Vagina (tissue), 2 donors: ENCODE measurements around the gene LRRC4C. TPM values are rescaled to one million over a fixed set of nuclear protein-coding genes. Genes with fewer than 3 reads are reported as not detected.

Experiments used
- DNase-seq, 2 donors: peaks; one replicate each; pipeline ENCODE4 v3.0.0-alpha.2; 2017; ENCODE audit errors: extremely low spot score in 2 of 2
- H3K27ac ChIP-seq: fragments of 200-600 bp; sonication (generic); one replicate; pipeline ENCODE4 v1.5.1; 2019
- H3K27me3 ChIP-seq: fragments of 200-600 bp; sonication (generic); one replicate; pipeline ENCODE4 v1.5.1; 2019
- H3K36me3 ChIP-seq, 2 donors: fragments of 200-600 bp; sonication (generic); one replicate each; pipeline ENCODE4 v1.5.1; 2017 to 2019
- H3K4me1 ChIP-seq: fragments of 200-600 bp; sonication (generic); one replicate; pipeline ENCODE4 v1.5.1; 2019
- H3K4me3 ChIP-seq, 2 donors: fragments of 200-600 bp; sonication (generic); 1 replicate in 1 of 2; 2 replicates in 1 of 2; pipeline ENCODE4 v1.5.1; 2016 to 2019
- H3K9me3 ChIP-seq: fragments of 200-600 bp; sonication (generic); one replicate; pipeline ENCODE4 v1.5.1; 2019
- POLR2A ChIP-seq, 2 donors: fragments of 450-650 bp; IDR thresholded peaks; one replicate each; pipeline ENCODE4 v1.6.1; 2017; ENCODE audit warnings: antibody characterized with exemption in 2 of 2, mild to moderate bottlenecking in 2 of 2, moderate library complexity in 2 of 2
- POLR2AphosphoS5 ChIP-seq, 2 donors: sonication (generic); formaldehyde crosslinking; IDR thresholded peaks; one replicate each; pipeline ENCODE4 v1.9.0; 2017; ENCODE audit warnings: antibody characterized with exemption in 2 of 2, mild to moderate bottlenecking in 2 of 2, low read depth in 1 of 2; ENCODE audit not compliant: insufficient read depth in 1 of 2
- intact Hi-C: fragments of 100-400 bp; cut with DNase I; formaldehyde crosslinking; loops from one replicate; pipeline ENCODE4 v1.15.1; 2023
- total RNA-seq: library from RNA; depleted of rRNA; stranded (reverse); fragments of >200 nt; gene quantifications from one replicate; pipeline ENCODE4 v1.2.3, GENCODE V29; 2016
- TF ChIP-seq, protein P1 (sequence below), 3 experiments: fragments of 450-650 bp in 2 of 3; fragments of 200-600 bp in 1 of 3; sonication (generic) in 1 of 3; IDR thresholded peaks; one replicate each; pipeline ENCODE4 v1.5.1; 2017 to 2019; ENCODE audit warnings: antibody characterized with exemption in 3 of 3, mild to moderate bottlenecking in 2 of 3, moderate library complexity in 2 of 3

Gene LRRC4C
- total RNA-seq, 1 donor from 2014 or later = 5.6 TPM

DNA sequence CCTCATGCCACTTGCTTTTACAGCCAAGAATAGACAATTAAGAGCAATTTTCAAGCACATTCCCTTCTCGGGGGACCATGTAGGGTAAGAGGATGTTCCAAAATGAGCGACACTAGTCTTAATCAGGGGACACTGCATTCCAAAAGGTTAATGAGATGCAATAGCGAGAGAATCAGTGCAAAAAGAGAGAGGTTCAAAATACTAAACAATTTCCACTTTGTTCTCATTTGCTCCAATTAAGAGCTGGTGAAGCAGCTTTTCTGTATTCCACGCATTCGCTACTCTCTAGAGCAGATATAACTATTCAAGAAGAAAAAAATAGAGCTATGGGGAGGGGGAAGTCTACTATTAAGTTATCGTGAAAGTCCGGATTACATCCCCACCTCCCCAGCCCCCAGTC lies 811 bp downstream of the LRRC4C start:
- no peak overlapping the region for H3K27ac ChIP-seq
- DNase-seq = no peak
- H3K27me3 ChIP-seq = no peaks in the 10 kb centered on the region
- H3K9me3 ChIP-seq = no peaks in the 10 kb centered on the region
- no peak overlapping the region for H3K4me3 ChIP-seq
- no peaks in the 10 kb centered on the region for H3K4me1 ChIP-seq
- H3K36me3 ChIP-seq = no peaks in the 10 kb centered on the region
- TF ChIP-seq POLR2AphosphoS5 (IDR thresholded peaks at IDR 0.05; ENCODE audit: insufficient read depth in 1 of 2, low read depth in 1 of 2) (no peak), POLR2A (IDR thresholded peaks at IDR 0.05) (no peak)
- TF ChIP-seq, protein P1, sequence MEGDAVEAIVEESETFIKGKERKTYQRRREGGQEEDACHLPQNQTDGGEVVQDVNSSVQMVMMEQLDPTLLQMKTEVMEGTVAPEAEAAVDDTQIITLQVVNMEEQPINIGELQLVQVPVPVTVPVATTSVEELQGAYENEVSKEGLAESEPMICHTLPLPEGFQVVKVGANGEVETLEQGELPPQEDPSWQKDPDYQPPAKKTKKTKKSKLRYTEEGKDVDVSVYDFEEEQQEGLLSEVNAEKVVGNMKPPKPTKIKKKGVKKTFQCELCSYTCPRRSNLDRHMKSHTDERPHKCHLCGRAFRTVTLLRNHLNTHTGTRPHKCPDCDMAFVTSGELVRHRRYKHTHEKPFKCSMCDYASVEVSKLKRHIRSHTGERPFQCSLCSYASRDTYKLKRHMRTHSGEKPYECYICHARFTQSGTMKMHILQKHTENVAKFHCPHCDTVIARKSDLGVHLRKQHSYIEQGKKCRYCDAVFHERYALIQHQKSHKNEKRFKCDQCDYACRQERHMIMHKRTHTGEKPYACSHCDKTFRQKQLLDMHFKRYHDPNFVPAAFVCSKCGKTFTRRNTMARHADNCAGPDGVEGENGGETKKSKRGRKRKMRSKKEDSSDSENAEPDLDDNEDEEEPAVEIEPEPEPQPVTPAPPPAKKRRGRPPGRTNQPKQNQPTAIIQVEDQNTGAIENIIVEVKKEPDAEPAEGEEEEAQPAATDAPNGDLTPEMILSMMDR (IDR thresholded peaks at IDR 0.05) = no peak
- intact Hi-C loops = no loop called here

DNA sequence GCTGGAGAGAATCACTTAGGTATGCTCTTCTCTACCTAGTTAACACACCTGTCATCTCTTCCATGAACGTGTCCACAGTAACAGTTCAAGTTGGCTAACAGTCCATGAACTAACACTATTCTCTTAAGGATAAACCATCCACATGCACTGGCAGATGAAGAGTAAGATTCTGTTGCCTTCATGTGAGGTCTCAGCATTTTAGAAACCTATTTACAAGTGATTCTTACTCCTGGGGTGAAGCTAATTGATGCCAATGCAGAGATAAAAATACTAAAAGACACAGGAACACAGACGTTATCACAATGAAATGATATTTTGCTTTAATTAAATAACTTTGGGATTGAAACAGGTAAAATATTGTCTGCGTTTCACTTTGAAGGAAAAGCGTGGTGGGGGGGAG lies 1.3 kb downstream of the LRRC4C start:
- Histone ChIP-seq H3K4me1 (no peaks in the 10 kb centered on the region), H3K27me3 (no peaks in the 10 kb centered on the region), H3K4me3 (no peak overlapping the region), H3K27ac (no peak overlapping the region), H3K9me3 (no peaks in the 10 kb centered on the region), H3K36me3 (no peaks in the 10 kb centered on the region)
- TF ChIP-seq POLR2AphosphoS5 (IDR thresholded peaks at IDR 0.05; ENCODE audit: insufficient read depth in 1 of 2, low read depth in 1 of 2) (no peak), POLR2A (IDR thresholded peaks at IDR 0.05) (no peak)
- TF ChIP-seq, protein P1 (IDR thresholded peaks at IDR 0.05) = no peak
- intact Hi-C loops = no loop called here
- DNase-seq = no peak

DNA sequence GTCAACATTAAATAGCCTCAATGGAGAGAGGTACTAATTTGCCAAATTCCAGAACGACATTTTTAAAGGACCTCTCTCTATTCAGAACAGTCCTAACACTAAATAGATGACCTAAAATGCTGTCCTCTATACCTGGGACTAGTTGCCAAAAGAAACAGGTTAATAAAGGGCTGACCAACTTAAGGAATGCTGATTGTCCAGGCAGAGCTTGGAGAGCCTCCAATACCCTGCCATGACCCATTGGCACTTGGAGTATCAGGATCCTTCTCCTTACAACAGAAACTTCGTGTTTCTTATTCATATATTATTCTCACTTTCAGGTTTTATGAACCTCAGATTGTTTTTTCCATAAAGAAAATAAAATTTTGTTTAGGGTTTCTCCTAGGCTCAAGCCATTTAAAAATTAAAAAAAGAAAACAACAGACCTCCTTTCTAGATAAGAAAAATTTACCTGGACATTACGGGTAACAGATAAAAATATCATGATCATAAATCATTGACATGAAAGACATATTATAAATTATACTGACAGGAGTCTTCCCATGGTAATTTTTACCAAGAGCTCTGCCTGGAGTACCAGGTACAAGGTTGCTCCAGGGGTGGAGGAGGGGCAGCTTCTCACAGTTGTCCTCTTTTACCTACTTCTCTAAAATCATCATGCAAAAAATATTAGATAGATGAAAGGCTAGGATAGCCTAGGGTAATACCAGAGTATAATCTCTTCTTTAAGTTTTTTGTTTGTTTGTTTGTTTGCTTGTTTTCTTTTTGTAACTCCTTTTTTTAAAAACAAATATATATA lies 2.0 kb downstream of the LRRC4C start:
- no peaks in the 10 kb centered on the region for H3K9me3 ChIP-seq
- H3K27me3 ChIP-seq = no peaks in the 10 kb centered on the region
- H3K4me1 ChIP-seq = no peaks in the 10 kb centered on the region
- H3K36me3 ChIP-seq = no peaks in the 10 kb centered on the region
- intact Hi-C loops = no loop called here
- H3K27ac ChIP-seq = no peak overlapping the region
- H3K4me3 ChIP-seq = no peak overlapping the region
- DNase-seq = no peak
- TF ChIP-seq POLR2A (IDR thresholded peaks at IDR 0.05) = no peak
- TF ChIP-seq POLR2AphosphoS5 (IDR thresholded peaks at IDR 0.05; ENCODE audit: insufficient read depth in 1 of 2, low read depth in 1 of 2) = no peak
- TF ChIP-seq, protein P1 (IDR thresholded peaks at IDR 0.05) = no peak

DNA sequence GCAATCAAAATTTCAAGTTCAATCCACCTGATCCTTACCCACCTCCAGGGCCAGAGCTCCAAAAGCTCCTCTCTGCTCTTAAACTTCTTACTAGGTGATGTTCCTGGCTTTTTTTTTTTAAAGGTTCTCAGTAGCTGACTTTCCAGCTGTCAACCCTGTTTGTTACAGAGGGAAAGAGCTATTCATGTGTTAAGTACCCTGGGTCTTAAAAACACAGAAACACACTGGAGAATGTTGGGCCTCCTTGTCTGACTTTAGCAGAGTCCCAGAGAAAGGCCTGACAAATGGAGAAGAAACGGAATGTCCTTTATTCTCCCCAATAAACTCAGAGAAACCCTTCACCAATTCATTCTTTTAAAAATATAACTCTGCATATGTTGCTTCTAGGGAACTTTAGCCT lies 3.2 kb downstream of the LRRC4C start:
- Histone ChIP-seq H3K9me3 (no peaks in the 10 kb centered on the region), H3K27ac (no peak overlapping the region), H3K4me3 (no peak overlapping the region), H3K4me1 (no peaks in the 10 kb centered on the region), H3K36me3 (no peaks in the 10 kb centered on the region), H3K27me3 (no peaks in the 10 kb centered on the region)
- intact Hi-C loops = no loop called here
- TF ChIP-seq POLR2A (IDR thresholded peaks at IDR 0.05) (no peak), POLR2AphosphoS5 (IDR thresholded peaks at IDR 0.05; ENCODE audit: insufficient read depth in 1 of 2, low read depth in 1 of 2) (no peak)
- TF ChIP-seq, protein P1 (IDR thresholded peaks at IDR 0.05) = no peak
- DNase-seq = no peak

DNA sequence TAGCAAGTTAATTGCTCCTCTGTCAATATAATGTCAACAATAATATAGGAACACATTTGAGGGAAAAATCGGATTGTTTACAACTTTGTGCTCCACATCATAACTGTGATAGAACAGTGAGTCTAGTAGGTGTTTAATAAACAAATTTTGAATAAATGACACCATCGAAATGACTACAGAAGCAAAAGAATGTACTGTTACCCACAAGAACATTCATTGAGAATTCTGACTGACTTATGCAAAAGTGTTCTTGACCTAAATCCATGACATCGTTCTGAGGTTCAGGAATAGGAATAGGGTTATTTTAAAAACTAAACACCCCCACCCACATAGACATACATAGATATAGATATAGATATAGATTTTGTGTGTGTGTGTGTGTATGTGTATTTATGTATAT lies 8.4 kb downstream of the LRRC4C start:
- Histone ChIP-seq H3K4me1 (no peaks in the 10 kb centered on the region), H3K4me3 (no peak overlapping the region), H3K27me3 (no peaks in the 10 kb centered on the region), H3K36me3 (no peaks in the 10 kb centered on the region), H3K9me3 (no peaks in the 10 kb centered on the region), H3K27ac (no peak overlapping the region)
- intact Hi-C loops = no loop called here
- no peak for DNase-seq
- TF ChIP-seq POLR2A (IDR thresholded peaks at IDR 0.05) = no peak
- TF ChIP-seq POLR2AphosphoS5 (IDR thresholded peaks at IDR 0.05; ENCODE audit: insufficient read depth in 1 of 2, low read depth in 1 of 2) = no peak
- TF ChIP-seq, protein P1 (IDR thresholded peaks at IDR 0.05) = no peak
